HG03139 (cell line): ENCODE measurements around the gene ITPKA.

ENCODE experiments used
- ATAC-seq: cut with Tn5 transposase; IDR thresholded peaks from one replicate; pipeline ENCODE4 v1.9.1; 2021; ENCODE audit not compliant: unreplicated experiment

The ITPKA gene

GRCh38 chr15:41507820-41508290, 14.2 kb downstream of the ITPKA start:
- no peak for ATAC-seq

- ATAC-seq, result no peak
Observed at GRCh38 chr15:41510728-41511127, 17.1 kb downstream of the ITPKA start.

DNA sequence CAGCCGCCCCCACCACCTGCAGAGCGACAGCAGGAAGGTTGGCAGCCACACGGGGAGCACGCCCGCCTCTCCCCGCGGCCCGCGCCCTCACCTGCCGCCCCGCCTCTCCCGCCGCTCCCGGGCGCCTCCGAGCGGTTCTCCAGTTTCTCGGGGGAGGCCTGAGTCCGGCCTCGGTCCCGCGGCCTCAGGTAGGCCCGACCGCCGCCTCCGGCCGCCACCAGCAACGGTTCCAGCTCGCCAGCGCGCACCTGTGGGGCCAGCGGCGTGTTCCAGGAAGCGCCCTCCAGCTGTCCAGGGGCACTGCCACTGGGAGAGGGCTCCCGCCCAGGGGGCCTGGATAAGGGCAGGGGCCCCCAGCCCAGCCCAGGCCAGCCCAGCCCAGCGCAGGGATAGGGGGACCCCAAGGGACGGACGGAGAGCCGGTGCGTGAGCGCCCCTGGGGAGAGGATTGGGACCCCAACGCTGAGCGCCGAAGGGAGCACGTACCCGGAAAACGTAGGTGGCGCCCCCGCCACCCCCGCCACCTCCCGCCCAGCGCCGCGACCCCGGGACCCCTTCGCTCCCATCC, 17.7 kb downstream of the ITPKA start:
- no peak for ATAC-seq

DNA sequence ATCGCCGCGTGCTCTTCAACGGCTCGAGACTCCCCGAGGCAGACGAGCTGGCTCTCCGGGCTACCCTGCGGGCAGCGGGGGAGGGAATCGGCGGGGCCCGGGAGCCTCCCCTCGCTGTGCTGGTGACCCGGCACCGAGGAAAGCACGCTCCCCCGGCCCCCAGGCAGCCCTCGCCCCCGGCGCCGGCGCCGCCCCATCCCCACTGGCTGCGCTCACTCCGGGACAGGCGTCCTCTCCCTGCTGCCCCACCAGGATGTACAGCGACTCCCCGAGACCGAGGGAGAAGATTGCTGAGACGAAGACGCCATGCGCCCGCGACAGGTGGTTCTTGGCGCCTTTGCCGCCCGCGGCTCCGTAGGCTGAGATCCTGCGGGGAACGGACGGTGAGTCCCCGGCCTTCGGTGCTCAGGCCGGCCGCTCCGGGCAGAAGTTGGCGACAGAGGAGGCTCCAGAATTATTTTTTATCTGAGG, 18.3 kb downstream of the ITPKA start:
- ATAC-seq, result no peak

DNA sequence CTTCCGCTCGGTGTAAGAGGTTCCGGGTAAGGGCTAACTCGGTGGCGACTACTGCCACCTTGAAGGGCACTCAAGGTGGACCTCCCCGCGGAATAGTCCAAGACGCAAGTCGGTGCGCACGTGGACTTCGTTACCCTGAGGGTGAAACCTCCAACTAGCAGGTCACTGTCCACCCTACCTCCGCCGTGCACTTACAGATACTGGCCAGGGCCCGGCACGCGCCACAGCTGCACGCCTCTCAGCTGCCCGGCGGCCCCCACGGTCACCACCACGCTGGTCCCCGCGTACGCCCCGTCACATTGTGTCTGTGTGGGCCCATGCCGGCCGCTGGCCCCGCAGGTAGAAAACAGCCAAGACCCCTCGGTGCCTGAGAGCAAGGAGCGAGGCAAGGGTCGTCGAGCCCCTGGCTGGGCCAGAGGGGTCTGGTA, 18.9 kb downstream of the ITPKA start:
- ATAC-seq, result no peak

GRCh38 chr15:41512940-41513505, 19.3 kb downstream of the ITPKA start:
- no peak for ATAC-seq

DNA sequence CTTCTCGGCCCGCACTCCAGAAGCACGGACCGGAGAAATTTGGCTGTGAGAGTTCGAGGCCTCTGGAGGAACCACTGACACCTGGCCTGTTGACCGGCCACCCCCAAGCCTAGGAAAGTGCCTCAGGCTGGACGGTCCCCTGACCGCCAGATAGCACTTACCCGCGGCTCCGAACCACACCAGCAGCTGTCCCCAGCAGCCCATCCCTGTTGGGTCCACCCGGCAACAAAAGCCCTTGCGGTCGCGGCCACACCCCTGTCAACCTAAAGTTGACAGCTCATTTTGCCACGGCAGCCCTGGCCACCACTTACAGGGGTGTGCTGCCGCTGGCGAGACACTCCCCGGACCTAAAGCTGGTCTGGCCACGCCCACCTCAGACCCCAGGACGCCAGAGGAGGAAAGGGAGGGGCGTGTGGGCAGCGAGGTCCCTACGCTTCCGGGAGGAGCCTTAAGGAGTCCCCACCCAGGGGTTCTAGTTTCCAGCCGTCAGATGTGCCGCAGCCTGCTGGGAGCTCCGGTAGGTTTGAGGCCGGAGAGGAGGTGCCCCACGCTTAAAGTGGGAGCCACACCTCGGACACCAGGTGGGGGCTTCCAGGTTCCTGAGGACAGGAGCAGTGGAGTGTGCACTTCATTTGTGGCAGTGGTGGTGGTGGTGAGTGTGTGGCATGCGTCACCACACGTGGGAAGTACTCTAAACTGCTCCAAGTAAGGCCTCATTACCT, 20.0 kb downstream of the ITPKA start, which contains the start of gene LTK:
Gene LTK (minus strand): TSS at position 322 of the 722 bp plus-strand sequence. CDS start 118 bp downstream, at position 204.
- ATAC-seq, result no peak

GRCh38 chr15:41517895-41518449, 24.3 kb downstream of the ITPKA start:
- ATAC-seq, result no peak

DNA sequence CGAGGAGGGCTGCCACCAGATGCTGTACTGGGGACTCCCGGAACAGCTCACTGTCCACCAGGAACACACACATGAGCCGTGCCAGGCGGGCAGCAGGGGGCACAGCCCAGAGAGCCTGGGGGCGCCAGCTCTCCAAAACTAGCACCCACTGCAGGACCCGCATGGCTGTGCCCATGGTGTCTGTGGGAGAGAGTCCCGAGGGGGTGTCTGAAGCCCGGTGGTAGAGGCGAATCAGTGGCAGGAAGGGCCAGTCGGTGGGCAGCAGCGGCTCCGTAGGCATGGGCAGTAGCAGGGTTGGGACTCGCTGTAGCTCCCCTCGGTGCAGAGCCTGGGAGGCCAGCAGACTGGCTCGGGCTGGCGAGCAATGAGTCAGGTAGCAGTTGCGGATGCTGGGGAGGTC, 27.0 kb downstream of the ITPKA start:
- no peak for ATAC-seq

DNA sequence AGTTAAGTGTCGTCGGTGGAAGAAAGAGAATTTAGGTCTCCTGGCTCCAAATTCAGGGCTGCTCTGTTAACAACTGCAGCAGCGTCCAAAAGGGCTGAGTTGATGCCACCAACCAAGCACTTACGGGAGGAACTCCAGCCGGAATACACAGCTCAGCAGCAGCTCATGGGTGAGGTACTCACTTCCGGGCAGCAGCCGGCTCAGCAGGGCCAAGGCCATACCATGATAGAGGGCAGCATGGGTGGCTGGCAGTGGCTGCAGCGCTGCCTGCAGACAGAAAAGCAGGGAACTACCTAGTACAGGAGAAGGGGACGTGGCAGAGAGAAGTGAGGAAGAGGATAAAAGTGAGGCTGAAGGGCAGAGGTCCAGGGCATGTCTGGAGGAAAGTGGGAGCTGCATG, 27.9 kb downstream of the ITPKA start:
- no peak for ATAC-seq

DNA sequence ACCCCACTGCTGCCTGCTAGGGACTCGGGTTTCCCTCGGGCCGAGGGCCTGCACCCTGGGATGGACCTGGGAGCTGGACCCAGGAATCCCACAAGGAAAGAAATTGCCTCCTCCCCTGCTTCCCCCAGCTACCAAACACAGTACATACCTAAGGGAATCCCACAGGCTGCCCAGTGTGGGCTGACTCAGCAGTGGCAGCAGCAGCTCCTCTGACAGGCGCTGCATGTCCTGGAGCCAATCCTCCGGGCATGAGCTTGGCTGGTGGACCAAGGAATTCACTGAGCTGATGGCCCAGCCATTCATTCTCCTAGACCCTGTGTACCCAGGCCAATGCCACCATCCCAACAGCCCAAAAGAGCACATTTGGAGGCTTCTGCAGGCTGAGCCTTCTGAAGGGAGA, 29.4 kb downstream of the ITPKA start:
- ATAC-seq, result no peak

GRCh38 chr15:41530363-41530956, 36.8 kb downstream of the ITPKA start:
- ATAC-seq, result no peak

- ATAC-seq, result no peak
Observed at GRCh38 chr15:41535544-41535943, 41.9 kb downstream of the ITPKA start.

- ATAC-seq, result no peak
Observed at GRCh38 chr15:41536866-41537265, 43.2 kb downstream of the ITPKA start.

DNA sequence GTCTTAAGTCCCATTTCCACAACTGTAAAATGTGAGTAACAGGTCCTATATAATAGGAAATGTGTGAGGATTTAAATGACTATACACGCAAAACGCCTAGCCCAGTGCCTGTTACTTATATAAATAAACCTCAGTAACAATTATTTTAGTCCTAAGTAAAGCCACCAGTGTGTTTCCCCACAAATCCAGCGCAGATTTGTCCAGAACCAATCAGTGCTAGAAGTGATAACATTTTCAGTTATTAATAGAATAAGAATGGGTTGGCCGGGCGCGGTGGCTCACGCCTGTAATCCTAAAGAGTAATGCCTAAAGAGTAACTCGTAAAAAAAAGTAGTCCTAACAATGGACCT, 49.8 kb downstream of the ITPKA start:
- ATAC-seq, result no peak

DNA sequence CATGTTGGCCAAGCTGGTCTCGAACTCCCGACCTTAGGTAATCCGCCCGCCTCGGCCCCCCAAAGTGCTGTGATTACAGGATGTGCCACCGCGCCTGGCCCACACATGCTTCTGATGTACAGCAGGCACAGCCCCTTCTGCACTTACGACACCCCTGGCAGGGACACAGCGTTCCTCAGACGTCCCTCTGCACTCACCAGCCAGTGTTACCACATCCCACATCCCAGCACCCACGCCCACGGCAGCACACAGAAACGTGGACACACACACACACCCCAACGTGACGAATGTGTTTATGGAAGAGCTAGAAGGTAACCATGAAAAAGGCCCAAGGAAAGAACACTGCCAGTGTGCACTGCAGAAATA, 51.0 kb downstream of the ITPKA start:
- no peak for ATAC-seq

GRCh38 chr15:41545218-41545617, 51.5 kb downstream of the ITPKA start:
- no peak for ATAC-seq

DNA sequence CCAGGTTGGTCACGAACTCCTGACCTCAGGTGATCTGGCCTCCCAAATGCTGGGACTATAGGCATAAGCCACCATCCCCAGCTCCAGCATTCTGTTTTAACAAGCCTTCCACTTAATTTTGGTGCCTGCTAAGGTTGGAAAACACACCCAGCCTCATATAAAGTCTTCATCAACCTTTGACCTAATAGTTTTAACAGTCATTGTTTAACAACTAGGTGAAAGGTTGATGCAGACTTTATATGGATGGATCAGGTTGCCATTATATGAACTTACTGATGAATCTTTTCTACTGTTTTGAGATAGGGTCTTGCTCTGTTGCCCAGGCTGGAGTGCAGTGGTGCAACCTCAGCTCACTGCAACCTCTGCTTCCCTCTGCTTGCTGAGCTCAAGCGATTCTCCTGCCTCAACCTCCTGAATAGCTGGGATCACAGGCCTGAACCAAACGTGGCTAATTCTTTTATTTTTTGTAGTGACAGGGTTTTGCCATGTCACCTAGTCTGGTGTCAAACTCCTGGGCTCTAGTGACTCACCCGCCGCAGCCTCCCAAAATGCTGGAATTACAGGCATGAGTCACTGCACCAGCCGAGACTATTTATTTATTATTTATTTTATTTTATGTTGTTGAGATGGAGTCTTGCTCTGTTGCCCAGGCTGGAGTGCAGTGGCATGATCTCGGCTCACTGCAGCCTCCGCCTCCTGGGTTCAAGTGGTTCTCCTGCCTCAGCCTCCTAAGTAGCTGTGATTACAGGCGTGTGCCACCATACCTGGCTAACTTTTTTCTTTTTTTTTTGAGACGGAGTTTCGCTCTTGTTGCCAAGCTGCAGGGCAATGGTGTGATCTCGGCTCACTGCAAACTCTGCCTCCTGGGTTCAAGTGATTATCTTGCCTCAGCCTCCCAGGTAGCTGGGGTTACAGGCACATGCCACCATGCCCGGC, 53.4 kb downstream of the ITPKA start:
- ATAC-seq, result no peak

- ATAC-seq, result no peak
Observed at GRCh38 chr15:41550066-41550775, 56.5 kb downstream of the ITPKA start.
